GM18498 (cell line): ENCODE results near the gene LCE7A.
A peak's percentile ranks its signal among the peaks of the same experiment; 100 is the strongest.

Experiments used
- ATAC-seq: cut with Tn5 transposase; IDR thresholded peaks from one replicate; pipeline ENCODE4 v1.9.1; 2021; ENCODE audit warnings: mild to moderate bottlenecking, moderate library complexity; ENCODE audit not compliant: unreplicated experiment

LCE7A gene, protein sequence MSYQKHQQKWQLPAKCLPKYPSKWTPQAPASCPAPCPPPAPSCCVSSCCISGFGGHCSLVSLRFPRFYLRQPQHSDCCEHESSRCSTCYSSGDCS

GRCh38 chr1:152859696-152860095 lies at the start of gene LCE7A:
LCE7A (plus strand) TSS chr1:152859996; CDS start chr1:152860698, 702 bp downstream.
- no peak for ATAC-seq

DNA sequence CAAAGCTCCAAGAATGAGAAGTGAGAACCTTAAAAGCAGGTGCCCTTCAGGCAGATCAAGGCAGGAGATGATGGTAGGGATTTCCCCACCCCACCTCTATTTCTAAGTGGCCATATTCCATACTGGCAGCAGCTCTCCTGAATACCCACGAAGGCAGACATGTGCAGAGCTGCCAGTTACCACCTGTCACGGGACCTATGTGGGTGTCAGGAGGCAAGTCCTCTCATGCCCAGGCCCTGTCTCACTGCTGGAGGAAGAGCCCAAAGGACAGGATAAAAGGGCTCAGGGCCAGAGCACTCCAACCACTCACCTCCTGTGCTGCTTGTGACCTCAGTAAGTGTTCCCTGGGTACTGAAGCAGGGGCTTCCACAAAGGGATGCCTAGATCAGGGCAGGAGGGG lies 48.7 kb upstream of the LCE7A start:
- no peak for ATAC-seq

GRCh38 chr1:152811671-152812070 lies 48.1 kb upstream of the LCE7A start, which contains the start of gene LCE1B:
LCE1B (plus strand) TSS chr1:152811971; CDS start chr1:152812447, 476 bp downstream.
- ATAC-seq = no peak

DNA sequence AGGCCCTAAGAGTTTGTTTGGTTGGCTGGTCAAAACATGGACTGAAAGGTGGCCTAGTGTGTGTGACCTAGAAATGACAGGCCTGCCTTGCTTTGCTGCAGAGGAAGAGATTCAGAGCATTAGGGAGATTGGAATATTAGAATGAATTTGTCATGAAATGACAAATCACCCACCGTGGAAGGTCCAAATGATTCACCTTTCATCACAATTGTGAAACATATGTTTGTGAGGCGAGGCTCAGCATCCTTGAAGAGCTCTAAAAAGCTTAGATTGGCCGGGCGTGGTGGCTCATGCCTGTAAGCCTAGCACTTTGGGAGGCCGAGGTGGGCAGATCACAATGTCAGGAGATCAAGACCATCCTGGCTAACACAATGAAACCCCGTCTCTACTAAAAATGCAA lies 42.5 kb upstream of the LCE7A start:
- ATAC-seq = no peak

DNA sequence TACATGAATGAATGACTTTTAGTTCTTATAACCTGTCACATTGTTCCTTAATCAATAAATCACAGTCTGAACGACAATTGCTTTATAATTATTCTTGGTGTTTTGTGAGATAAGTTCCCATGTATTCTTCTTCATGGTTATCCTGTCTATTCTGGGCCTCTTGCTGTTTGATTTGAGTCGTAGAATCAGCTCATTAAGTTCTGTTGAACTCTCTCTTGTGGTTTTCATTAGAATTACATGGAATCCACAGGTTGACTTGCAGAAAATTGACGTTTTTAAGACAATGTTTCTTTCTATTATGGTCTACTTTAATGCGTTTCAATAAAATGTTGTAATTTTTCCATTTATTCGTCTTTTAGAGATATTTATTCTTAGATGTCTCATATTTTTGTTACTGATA lies 36.5 kb upstream of the LCE7A start:
- no peak for ATAC-seq

DNA sequence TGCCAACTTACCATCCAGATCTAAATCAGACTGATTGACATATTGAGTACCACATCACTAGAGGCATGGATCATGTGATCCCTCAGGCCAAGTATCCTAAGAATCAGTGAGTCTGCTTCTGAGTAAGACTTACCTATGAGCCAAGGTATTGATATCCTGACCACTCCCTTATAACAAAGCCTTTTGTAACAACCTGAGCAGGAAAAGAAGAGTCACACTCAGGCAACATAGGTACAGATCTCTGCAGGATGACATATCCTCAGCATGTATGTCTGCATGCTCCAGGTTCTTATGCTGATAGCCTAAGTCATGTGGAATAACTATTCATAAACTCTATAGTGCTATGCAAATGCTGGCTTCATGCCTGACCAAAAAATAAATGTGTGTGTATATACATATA lies 34.8 kb upstream of the LCE7A start:
- ATAC-seq = no peak

DNA sequence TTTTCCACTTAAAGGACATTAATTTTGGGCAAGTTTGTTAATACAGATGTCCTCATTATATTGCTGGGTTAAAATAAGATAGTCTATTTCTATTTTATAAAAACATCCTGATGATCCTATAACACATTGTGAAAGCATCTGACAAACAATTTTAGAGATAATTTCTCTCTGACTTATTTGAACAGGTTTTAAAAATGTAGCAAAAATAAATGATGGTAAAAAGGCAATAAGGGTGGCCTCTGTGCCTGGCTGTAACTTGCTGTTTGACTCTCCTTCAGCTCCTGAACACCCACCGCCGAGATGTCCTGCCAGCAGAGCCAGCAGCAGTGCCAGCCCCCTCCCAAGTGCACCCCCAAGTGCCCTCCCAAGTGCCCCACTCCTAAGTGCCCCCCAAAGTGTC lies 32.6 kb upstream of the LCE7A start, which contains the start of gene LCE1A:
LCE1A (plus strand) TSS at position 301 of the 400 bp plus-strand sequence; CDS start at position 301, 0 bp downstream.
- ATAC-seq = no peak

DNA sequence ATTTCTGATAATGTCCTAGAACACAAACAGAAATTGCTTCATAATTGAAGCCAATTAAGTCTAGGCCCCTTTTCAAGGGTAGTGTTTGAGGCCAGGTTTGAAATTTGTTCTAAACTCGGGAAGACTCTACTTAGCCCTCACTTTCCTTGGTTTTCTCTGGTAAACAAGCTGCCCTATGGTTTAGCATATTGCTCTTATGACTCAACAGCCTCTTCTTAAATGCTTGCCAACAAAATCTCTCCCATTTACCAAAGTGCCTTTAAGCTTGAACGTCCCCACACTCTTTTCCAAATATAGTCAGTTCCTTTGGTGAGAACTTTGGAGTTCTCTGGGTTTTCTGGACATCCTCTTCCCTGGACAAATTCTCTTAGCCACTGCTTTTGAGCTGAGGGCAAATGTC lies 22.9 kb upstream of the LCE7A start:
- ATAC-seq = no peak

DNA sequence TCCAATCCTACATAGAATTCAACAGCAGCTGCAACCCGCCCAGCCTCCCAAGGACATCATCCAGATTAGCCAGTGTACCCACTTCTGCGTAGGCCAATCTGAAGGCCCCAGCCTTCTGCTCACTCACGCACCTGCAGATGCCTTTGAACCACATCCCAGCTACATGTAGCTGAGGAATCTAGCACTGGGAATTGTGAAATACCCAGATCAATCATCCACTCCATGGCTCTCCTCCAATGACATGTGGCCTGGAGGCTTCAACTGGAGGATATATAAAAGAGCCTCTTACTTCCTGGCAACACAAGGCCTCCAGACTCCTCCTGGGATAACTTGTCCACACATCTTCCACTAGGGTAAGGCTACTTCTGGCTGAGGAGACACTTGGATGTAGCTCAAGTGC lies 17.2 kb upstream of the LCE7A start, which contains the start of gene LCE6A:
LCE6A (plus strand) TSS at position 301 of the 400 bp plus-strand sequence. CDS start 665 bp downstream, outside the sequence.
- ATAC-seq = no peak

GRCh38 chr1:152855661-152856060 lies 4.1 kb upstream of the LCE7A start:
- ATAC-seq = no peak

GRCh38 chr1:152858062-152858461 lies 1.7 kb upstream of the LCE7A start:
- ATAC-seq = no peak

DNA sequence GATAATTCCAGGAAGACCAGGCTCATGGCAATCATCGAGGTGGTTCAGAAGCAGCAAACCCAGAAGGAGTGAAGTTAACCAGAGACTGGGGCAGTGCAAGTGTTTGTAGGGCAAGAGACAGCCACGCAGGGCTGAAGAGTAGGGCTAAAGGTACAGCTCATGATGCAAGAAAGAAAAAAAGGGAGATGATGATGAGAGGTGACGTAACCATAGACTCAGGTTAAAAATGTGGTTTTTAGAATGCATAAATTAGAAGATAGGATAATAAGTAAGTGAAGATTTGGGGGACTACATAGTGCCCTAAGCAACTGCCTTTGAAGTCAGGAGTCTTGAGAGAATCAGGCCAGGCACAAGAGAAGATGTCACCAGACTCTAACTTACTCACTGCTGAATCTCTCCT lies 333 bp downstream of the LCE7A start:
- no peak for ATAC-seq

DNA sequence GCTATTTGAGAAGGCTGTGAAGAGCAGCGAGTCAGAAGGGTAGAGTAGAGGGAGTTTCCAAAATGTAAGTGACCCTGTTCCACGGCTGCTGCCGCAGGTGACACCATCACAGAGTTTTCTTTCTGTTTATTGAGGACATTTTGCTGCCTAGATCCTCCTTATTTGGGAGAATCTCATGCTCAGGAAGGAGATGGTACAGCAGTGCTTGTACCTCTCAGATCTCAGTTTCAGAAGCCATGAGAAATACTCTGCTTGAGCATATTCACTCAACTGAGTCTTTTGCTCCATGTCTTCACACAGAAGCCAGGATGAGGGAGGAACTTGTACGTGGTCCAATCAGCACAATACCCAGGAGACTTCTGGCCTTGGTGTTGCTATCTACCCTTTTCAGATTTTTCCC lies 1.6 kb downstream of the LCE7A start:
- no peak for ATAC-seq

DNA sequence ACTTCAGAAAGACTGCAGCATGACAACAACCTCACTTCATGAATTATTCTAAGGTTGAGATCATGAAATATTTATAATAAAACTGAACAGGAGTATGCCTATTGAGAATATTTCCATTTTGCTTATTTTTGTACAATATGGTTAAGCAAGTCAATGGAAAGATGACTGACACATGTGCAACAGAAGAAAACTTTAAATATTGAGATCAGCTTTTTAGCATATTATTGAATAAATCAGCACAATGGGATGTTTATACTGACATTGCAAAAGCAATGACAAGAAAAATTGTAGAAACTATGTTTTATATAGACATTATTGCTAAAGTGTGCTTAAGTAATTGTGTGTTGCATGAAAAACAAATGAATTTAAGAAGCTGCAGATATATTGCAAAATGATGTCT lies 4.6 kb downstream of the LCE7A start:
- ATAC-seq = no peak

DNA sequence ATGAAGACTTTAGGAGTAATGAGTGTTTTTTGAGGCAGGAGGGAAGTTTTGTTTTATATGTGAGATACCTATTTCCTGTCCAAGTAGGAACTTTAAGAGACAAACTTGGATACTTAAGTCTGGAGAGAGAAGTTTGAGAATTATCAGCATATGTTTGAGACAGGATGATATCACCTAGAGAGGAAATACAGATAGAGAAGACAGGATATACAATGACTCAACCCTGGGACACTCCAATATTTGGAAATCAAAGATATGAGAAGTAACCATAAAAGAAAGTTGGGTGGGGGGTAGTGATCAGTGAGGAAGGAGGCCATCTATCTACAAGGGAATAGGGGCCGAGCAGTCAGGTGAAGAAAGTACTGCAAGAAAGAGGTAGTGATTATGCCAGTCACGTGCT lies 6.5 kb downstream of the LCE7A start:
- no peak for ATAC-seq

DNA sequence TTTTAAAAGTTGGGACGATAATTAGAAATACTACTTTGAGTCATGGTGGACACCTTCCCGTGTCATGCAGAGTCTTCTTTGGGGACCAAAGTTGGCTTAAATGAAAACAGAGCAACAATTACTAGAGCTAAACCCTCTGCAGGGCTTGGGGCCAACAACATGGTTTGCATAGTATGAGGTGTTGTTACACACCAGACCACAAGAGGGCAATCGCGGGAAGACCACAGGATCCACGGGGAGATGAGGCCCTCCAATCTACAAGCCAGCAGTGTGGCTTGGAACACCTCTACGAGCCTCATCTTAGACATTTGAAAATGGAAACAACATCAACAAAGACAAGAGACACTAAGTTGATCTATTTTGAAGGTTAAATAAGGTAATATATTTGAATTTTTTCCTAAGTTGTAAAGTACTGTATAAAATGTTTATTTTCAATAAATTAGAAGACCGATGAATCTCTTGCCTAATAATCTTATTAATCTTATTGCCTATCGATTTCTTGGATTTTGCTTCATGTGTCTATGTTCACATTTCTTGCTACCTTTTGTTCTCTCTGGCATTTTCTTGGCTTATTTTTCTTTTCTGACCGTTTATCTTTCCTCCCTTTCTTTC lies 10.1 kb downstream of the LCE7A start:
- peak; percentile 71 for ATAC-seq

GRCh38 chr1:152870831-152871730 lies 11.3 kb downstream of the LCE7A start:
- ATAC-seq = no peak

DNA sequence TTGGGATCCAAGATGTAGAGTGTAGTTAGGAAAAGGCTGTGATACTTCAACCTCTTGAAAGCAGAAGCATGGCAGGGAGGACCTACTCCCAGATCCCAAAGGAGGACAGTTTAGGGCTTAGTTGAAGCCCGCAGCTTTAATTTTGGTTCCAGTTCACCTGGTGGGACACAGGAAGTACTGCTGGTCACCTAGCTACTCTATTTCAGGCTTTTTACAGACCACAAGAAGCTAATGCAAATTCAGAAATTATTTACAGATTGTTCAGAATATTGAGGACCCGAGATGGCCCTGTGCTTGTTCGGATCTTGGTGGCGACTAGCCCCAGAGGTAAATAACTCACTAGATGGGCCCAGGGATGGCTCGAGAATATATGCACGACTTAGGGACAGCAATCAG lies 11.9 kb downstream of the LCE7A start:
- no peak for ATAC-seq

DNA sequence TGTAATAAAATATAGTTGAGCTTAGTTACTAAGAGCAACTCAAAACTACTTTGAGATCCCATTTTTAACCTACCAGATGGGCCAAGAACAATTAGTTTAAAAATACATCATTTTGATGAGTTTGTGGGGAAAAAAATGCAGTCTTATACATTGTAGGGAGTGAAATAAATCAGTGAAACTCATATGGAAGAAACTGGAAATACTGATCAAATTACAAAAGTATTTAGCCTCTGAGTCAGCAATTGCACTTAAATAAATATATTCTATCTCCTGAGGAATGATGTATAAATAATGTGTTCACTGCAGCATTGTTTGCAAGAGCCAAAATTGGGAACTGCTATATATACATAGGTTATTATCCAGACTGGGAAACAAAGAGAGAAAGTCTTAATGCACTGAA lies 13.7 kb downstream of the LCE7A start:
- ATAC-seq = no peak

- ATAC-seq = no peak
Observed at GRCh38 chr1:152876827-152877226, 17.0 kb downstream of the LCE7A start.

GRCh38 chr1:152878042-152878441 lies 18.2 kb downstream of the LCE7A start, which contains the start of gene SMCP:
SMCP (plus strand) TSS chr1:152878322; CDS start chr1:152884423, 6,101 bp downstream.
- no peak for ATAC-seq
